H1 (cell line): Measurements from ENCODE around the gene TMEM232. TPM values are rescaled to one million over a fixed set of nuclear protein-coding genes. Genes with fewer than 3 reads are reported as not detected.

Experiments
- CTCF ChIA-PET: fragments of 300-600 bp; sonication (Branson Sonifier 250); formaldehyde crosslinking; loops from one replicate; lab custom pipeline; 2021; ENCODE audit not compliant: partially characterized antibody; lab: Charles Lee
- POLR2A ChIA-PET: fragments of 300-600 bp; sonication (Branson Sonifier 250); formaldehyde crosslinking; loops from one replicate; lab custom pipeline; 2021; ENCODE audit warnings: inconsistent platforms; ENCODE audit not compliant: partially characterized antibody; lab: Charles Lee
- DNase-seq, 2 experiments: peaks; one replicate each; pipeline versions ENCODE4 v3.0.0 to v3.0.0-alpha.2; 2010 to 2022; ENCODE audit warnings: low spot score in 2 of 2, low read depth in 1 of 2, mixed read lengths in 1 of 2
- FAIRE-seq: peaks from 2 replicates; lab custom pipeline; 2011; peaks lifted over from hg19 to GRCh38; lab: Jason Lieb, UNC
- H2AFZ ChIP-seq: 2 replicates; pipeline ENCODE4 v1.8.1; 2012; ENCODE audit warnings: low read length, inconsistent platforms
- H2AK5ac ChIP-seq: 2 replicates; pipeline ENCODE4 v1.6.1; 2013; ENCODE audit warnings: low read depth, low read length
- H2BK120ac ChIP-seq: replicated peaks from 2 replicates; pipeline ENCODE3; 2013; ENCODE audit warnings: low read depth, low read length, inconsistent platforms
- H2BK12ac ChIP-seq: 2 replicates; pipeline ENCODE4 v1.6.1; 2013; ENCODE audit warnings: low read depth, low read length
- H2BK15ac ChIP-seq: 2 replicates; pipeline ENCODE4 v1.6.1; 2013; ENCODE audit warnings: low read length
- H2BK20ac ChIP-seq: 2 replicates; pipeline ENCODE4 v1.6.1; 2013; ENCODE audit warnings: low read length
- H2BK5ac ChIP-seq: 2 replicates; pipeline ENCODE4 v1.6.1; 2013; ENCODE audit warnings: low read depth, low read length
- H3K14ac ChIP-seq: 2 replicates; pipeline ENCODE4 v1.6.1; 2013; ENCODE audit warnings: inconsistent platforms; ENCODE audit not compliant: insufficient read length
- H3K18ac ChIP-seq: 2 replicates; pipeline ENCODE4 v1.6.1; 2013; ENCODE audit warnings: low read length; ENCODE audit errors: extremely low read depth
- H3K23ac ChIP-seq: 2 replicates; pipeline ENCODE4 v1.6.1; 2013; ENCODE audit warnings: inconsistent platforms; ENCODE audit not compliant: insufficient read length
- H3K23me2 ChIP-seq: 2 replicates; pipeline ENCODE4 v1.6.1; 2013; ENCODE audit warnings: low read depth, low read length
- H3K27ac ChIP-seq: 2 replicates; pipeline ENCODE4 v1.6.1; 2011; ENCODE audit warnings: low read depth, low read length, inconsistent platforms
- H3K27me3 ChIP-seq, 4 experiments: replicated peaks in 1 of 4; 1 replicate in 1 of 4; 2 replicates in 3 of 4; pipeline versions ENCODE4 v1.6.1 to v1.8.1; 2011 to 2013; ENCODE audit warnings: low read length in 3 of 4, mild to moderate bottlenecking in 3 of 4, inconsistent platforms in 2 of 4, mixed read lengths in 2 of 4, moderate library complexity in 1 of 4; ENCODE audit not compliant: control insufficient read depth in 3 of 4, insufficient read depth in 3 of 4; ENCODE audit errors: extremely low read depth in 1 of 4
- H3K36me3 ChIP-seq, 4 experiments: 2 replicates each; pipeline versions ENCODE4 v1.6.1 to v1.8.1; 2011 to 2013; ENCODE audit warnings: mild to moderate bottlenecking in 4 of 4, low read length in 3 of 4, moderate library complexity in 2 of 4, control low read depth in 1 of 4, inconsistent platforms in 1 of 4; ENCODE audit not compliant: insufficient read depth in 4 of 4, control insufficient read depth in 2 of 4
- H3K4ac ChIP-seq: replicated peaks from 2 replicates; pipeline ENCODE3; 2013; ENCODE audit warnings: low read length, low read depth, mixed read lengths, inconsistent platforms; ENCODE audit not compliant: insufficient read length
- H3K4me1 ChIP-seq, 4 experiments: replicated peaks in 1 of 4; 1 replicate in 1 of 4; 2 replicates in 3 of 4; pipeline versions ENCODE4 v1.6.1 to v1.8.1; 2011 to 2013; ENCODE audit warnings: low read length in 3 of 4, inconsistent platforms in 2 of 4, mixed read lengths in 1 of 4; ENCODE audit not compliant: insufficient read depth in 4 of 4, control insufficient read depth in 3 of 4
- H3K4me2 ChIP-seq, 2 experiments: 2 replicates each; pipeline versions ENCODE4 v1.6.1 to v1.8.1; 2011 to 2013; ENCODE audit warnings: low read depth in 2 of 2, low read length in 2 of 2, control low read depth in 1 of 2, inconsistent platforms in 1 of 2, mild to moderate bottlenecking in 1 of 2; ENCODE audit not compliant: insufficient read depth in 1 of 2
- H3K4me3 ChIP-seq, 4 experiments: fragments of 200-600, 300-600 bp in 1 of 4; sonication (generic), shearing (Covaris generic), sonication (Bioruptor Twin) in 1 of 4; 2 replicates each; pipeline versions ENCODE4 v1.5.1 to v1.8.1; 2011 to 2016; ENCODE audit warnings: low read length in 4 of 4, low read depth in 3 of 4, control low read depth in 2 of 4, inconsistent platforms in 2 of 4, mild to moderate bottlenecking in 2 of 4, mixed read lengths in 1 of 4, moderate library complexity in 1 of 4; ENCODE audit not compliant: insufficient read depth in 2 of 4; ENCODE audit errors: extremely low read depth in 1 of 4
- H3K56ac ChIP-seq: replicated peaks from 2 replicates; pipeline ENCODE3; 2013; ENCODE audit warnings: low read depth, mild to moderate bottlenecking, mixed read lengths, low read length, inconsistent platforms; ENCODE audit not compliant: insufficient read length
- H3K79me1 ChIP-seq: 2 replicates; pipeline ENCODE4 v1.6.1; 2013; ENCODE audit warnings: low read depth, low read length, control low read depth
- H3K79me2 ChIP-seq, 2 experiments: 2 replicates each; pipeline versions ENCODE4 v1.6.1 to v1.8.1; 2012 to 2013; ENCODE audit warnings: low read length in 2 of 2, mild to moderate bottlenecking in 2 of 2, inconsistent platforms in 1 of 2; ENCODE audit not compliant: insufficient read depth in 2 of 2, control insufficient read depth in 1 of 2
- H3K9ac ChIP-seq, 4 experiments: replicated peaks in 1 of 4; 1 replicate in 1 of 4; 2 replicates in 3 of 4; pipeline versions ENCODE4 v1.6.1 to v1.8.1; 2011 to 2013; ENCODE audit warnings: low read depth in 3 of 4, low read length in 3 of 4, control low read depth in 2 of 4, mild to moderate bottlenecking in 2 of 4, moderate library complexity in 2 of 4, inconsistent platforms in 1 of 4; ENCODE audit errors: extremely low read depth in 1 of 4
- H3K9me3 ChIP-seq, 2 experiments: 2 replicates each; pipeline versions ENCODE4 v1.6.1 to v1.8.1; 2012 to 2013; ENCODE audit warnings: mild to moderate bottlenecking in 2 of 2, moderate library complexity in 2 of 2, control low read depth in 1 of 2, inconsistent platforms in 1 of 2, low read depth in 1 of 2, low read length in 1 of 2, mixed read lengths in 1 of 2; ENCODE audit not compliant: insufficient read depth in 2 of 2
- H4K20me1 ChIP-seq, 2 experiments: replicated peaks in 1 of 2; 2 replicates each; pipeline versions ENCODE3 to v1.8.1; 2011 to 2013; ENCODE audit warnings: inconsistent platforms in 2 of 2, low read length in 2 of 2, mild to moderate bottlenecking in 1 of 2; ENCODE audit not compliant: insufficient read depth in 2 of 2, control insufficient read depth in 1 of 2
- H4K5ac ChIP-seq: 2 replicates; pipeline ENCODE4 v1.6.1; 2013; ENCODE audit warnings: low read length, low read depth, mixed read lengths, inconsistent platforms; ENCODE audit not compliant: insufficient read length
- H4K8ac ChIP-seq: 2 replicates; pipeline ENCODE4 v1.8.0; 2013; ENCODE audit warnings: mild to moderate bottlenecking, moderate library complexity, low read length, inconsistent platforms; ENCODE audit not compliant: insufficient read depth; ENCODE audit errors: extremely low read depth
- H4K91ac ChIP-seq: replicated peaks from 2 replicates; pipeline ENCODE3; 2013; ENCODE audit warnings: low read length, mixed read lengths, inconsistent platforms; ENCODE audit not compliant: insufficient read length
- TAF7 ChIP-seq: optimal IDR thresholded peaks from 2 replicates; pipeline ENCODE3; 2011; ENCODE audit warnings: low read depth, mild to moderate bottlenecking, inconsistent platforms, low read length, moderate library complexity, borderline replicate concordance
- WGBS, 2 experiments: shearing (Covaris generic) in 1 of 2; methylation state at CpG; one replicate each; pipeline versions ENCODE4 v1.1.6 to v1.1.7; 2013 to 2015; ENCODE audit warnings: low lambda C conversion rate in 2 of 2, mixed read lengths in 2 of 2, inconsistent platforms in 1 of 2, low coverage in 1 of 2, missing lambda C conversion rate in 1 of 2; ENCODE audit not compliant: insufficient replicate concordance in 2 of 2, insufficient coverage in 1 of 2, insufficient read length in 1 of 2; ENCODE audit errors: extremely low coverage in 1 of 2, missing lambda C conversion rate in 1 of 2; 5-methylcytosine and 5-hydroxymethylcytosine counted together
- polyA plus RNA-seq, 7 experiments: library from polyadenylated mRNA; depleted of rRNA in 3 of 7; stranded (reverse) in 5 of 7; unstranded in 2 of 7; fragments of >200 nt in 5 of 7; fragments of 200-250 nt in 2 of 7; gene quantifications; 1 replicate in 5 of 7; 2 replicates in 1 of 7; 4 replicates in 1 of 7; pipeline versions ENCODE4 v1.2.1 to v1.2.3, GENCODE V29; 2011 to 2013; ENCODE audit warnings: missing spikeins in 2 of 7, mixed read lengths in 2 of 7
- total RNA-seq: library from RNA; stranded (reverse); fragmentation: NEBNext Ultra II Directional; extraction: Animal tissue kit (Norgen Biotek cat#: 25700); gene quantifications from 2 replicates; pipeline ENCODE4 v1.2.1, GENCODE V29; 2021

Gene TMEM232
- total and polyA plus RNA-seq, 2 of the 8 experiments (the other 6 are each of a cell fraction or from before 2014, with no cell fraction given), result 0.38 to 1.3 TPM

DNA sequence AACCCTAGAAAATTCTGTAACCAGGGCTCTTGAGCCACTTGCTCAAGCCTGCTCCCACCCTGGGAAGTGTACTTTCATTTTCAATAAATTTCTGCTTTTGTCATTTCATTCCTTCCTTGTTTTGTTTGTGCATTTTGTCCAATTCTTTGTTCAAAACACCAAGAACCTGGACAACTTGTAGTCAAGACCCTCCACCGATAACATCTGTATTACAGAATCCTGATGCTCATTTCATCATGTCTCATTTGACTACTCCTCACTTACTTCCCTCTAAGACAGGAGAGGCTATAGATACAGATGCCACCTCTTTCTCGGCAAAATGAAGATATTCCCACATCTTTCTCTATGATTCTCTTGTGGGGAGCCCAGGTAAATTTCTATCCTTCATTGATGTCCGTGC, 183.5 kb downstream of the TMEM232 start:
- CTCF ChIA-PET, result no interaction called here
- Histone ChIP-seq H3K9me3 (no peaks in the 10 kb centered on the region), H3K4me1 (no peaks in the 10 kb centered on the region), H3K23ac (no peak overlapping the region), H3K56ac (no peak overlapping the region), H2AFZ (no peak overlapping the region), H4K20me1 (no peaks in the 10 kb centered on the region), H4K8ac (no peak overlapping the region), H3K23me2 (no peaks in the 10 kb centered on the region), H4K91ac (no peak overlapping the region), H3K4me2 (no peak overlapping the region), H3K14ac (no peak overlapping the region), H3K36me3 (no peaks in the 10 kb centered on the region), H3K79me1 (no peaks in the 10 kb centered on the region), H2BK20ac (no peak overlapping the region), H3K79me2 (no peaks in the 10 kb centered on the region), H3K4ac (no peak overlapping the region), H3K27ac (no peak overlapping the region), H3K9ac (no peak overlapping the region), H3K4me3 (no peak overlapping the region), H3K27me3 (no peaks in the 10 kb centered on the region), H3K18ac (no peak overlapping the region), H4K5ac (no peak overlapping the region), H2BK5ac (no peak overlapping the region; the same call in 1 of the 2 replicates), H2AK5ac (no peak overlapping the region), H2BK120ac (no peak overlapping the region), H2BK12ac (no peak overlapping the region), H2BK15ac (no peak overlapping the region)
- no peak for TF ChIP-seq TAF7
- FAIRE-seq, result no peak
- DNase-seq, result no peak
- POLR2A ChIA-PET, result no interaction called here
- WGBS, 2 experiments, result 95% methylated on average over 3 of the region's 3 CpGs; no CpG with 5 or more reads in 1 of the 2 experiments
